NCI-H748 treated with DMSO at 0.1 percent for 48 hours (cell line): ENCODE measurements around the gene MYO9A.
"Not testable (repeated sequence)": the region's sequence is repeated elsewhere in the genome, so short reads cannot be mapped to it uniquely, and the experiment has no call there.

Source experiments
- DNase-seq: peaks from one replicate; lab custom pipeline; 2025; lab: John Stamatoyannopoulos, UW

Gene MYO9A

DNA sequence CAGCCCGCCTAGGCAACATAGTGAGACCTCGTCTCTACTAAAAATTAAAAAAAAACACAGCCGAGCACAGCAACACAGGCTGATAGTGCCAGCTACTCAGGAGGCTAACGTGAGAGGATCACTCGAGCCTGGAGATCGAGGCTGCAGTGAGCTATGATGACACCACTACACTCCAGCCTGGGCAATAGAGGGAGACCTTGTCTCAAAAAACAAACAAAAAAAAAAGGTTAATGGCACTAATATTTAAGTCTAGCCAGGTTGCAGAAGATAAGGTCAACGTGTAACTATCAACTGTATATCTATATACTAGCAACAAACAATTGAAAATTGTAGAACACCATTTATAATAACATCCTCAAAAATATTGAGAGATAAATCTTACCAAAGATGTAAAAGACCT lies 75.1 kb downstream of the MYO9A start:
- DNase-seq, result no peak

GRCh38 chr15:72042054-72042453 lies 75.9 kb downstream of the MYO9A start:
- DNase-seq, result no peak

DNA sequence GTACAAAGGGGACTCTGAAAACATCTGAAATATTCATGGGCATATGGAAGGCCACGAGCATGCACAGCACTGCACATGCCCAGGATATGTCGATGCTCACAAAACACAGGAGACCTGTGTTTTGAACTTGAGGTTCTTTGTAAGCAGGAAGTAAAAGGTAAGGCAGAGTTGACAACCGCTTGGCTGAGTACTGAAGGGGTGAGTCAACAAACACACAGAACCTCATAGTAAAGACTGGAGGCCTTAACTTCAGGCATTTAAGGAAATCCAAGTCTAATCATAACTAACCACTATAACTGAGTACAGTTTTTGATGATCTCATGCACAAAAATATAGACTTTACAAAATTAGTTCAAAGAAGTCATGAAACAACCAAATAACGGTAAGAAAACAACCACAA lies 80.6 kb downstream of the MYO9A start:
- DNase-seq, result no peak

- no peak for DNase-seq
Measured at GRCh38 chr15:72034859-72035650, 82.9 kb downstream of the MYO9A start.

- DNase-seq, result no peak
Measured at GRCh38 chr15:72034351-72034750, 83.6 kb downstream of the MYO9A start.

- no peak for DNase-seq
Measured at GRCh38 chr15:72033711-72034110, 84.2 kb downstream of the MYO9A start.

DNA sequence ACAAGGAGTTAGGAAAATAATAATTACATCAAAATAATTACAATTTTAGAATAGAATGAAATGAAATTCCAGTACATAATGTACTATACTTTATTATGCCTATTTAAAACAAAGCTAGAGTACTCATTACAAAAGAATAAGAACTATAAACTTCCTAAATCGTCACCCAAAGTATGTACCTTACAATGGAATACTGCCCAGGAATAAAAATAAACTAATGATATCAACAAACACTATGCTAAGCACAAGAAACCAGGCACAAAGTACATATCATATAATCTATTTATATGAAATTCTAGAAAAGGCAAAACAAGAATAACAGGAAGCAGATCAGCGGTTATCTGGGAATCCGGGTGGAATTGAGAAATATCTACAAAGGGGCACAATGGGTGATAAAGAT lies 84.7 kb downstream of the MYO9A start:
- DNase-seq, result no peak

DNA sequence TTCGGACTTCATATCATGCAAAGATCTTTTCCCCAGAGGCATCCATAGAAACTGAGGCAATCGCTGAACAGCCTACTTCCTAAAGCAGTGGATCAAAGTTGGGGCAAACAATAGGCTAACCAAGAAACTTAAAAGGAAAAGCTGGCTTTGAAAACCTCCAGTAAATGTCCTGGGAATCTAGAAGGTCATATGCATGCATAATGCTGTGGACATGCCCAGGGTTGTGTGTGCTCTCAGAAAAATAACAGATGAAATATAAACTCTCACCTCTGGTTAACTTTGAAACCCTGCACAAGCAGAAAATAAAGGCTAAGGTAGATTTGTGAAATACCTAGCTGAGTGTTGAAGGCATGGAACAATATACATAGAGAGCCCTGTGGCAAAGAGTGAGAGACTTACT lies 96.3 kb downstream of the MYO9A start:
- no peak for DNase-seq

DNA sequence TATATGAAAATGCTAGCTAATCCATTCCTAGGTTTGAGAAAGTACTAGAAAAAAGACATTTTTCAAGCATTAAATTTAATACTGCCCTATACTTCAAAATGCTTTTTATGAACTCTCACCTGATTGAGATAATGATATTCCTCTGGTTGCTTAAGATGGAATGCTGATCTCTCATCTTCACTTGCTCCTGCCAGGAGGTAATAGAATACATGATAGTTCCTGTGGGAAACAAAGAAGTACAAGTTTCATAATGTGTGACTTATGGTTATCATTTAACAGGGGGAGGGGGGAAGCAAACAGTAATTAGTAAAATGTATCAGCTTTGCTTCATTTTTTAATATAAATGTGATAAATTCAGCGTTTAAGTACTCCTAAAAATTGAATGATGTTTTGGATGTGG lies 97.2 kb downstream of the MYO9A start:
- no peak for DNase-seq

GRCh38 chr15:72014555-72014954 lies 103.4 kb downstream of the MYO9A start:
- not testable (repeated sequence) for DNase-seq

- DNase-seq, result no peak
Measured at GRCh38 chr15:72013703-72014102, 104.2 kb downstream of the MYO9A start.

DNA sequence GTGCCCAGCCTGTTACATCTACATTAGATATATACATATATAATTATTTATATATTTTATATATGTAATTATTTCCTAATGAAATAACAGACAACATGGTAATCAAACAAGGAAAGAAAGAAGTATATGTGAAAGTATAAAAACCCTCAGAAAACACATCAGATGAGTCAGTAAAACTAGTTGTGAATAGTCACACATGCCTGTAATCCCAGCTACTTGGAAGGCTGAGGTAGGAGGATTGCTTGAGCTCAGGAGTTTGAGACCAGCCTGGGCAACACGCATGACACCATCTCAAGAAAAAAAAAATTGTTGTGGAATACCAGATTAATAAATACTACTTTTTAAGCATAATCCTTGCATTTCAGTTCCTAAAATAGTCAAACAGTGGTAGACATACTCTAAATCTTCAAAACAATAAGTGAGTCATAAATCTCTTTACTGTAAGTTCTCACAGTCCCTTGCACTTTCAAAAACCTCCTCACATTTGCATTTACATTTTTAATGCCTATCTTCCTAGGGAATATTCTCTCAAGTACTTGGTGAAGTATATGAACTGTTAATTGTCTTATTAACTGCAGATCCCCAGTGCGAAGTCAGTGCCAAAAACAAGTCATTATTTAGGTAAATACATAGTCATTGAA lies 106.5 kb downstream of the MYO9A start:
- DNase-seq, result no peak

DNA sequence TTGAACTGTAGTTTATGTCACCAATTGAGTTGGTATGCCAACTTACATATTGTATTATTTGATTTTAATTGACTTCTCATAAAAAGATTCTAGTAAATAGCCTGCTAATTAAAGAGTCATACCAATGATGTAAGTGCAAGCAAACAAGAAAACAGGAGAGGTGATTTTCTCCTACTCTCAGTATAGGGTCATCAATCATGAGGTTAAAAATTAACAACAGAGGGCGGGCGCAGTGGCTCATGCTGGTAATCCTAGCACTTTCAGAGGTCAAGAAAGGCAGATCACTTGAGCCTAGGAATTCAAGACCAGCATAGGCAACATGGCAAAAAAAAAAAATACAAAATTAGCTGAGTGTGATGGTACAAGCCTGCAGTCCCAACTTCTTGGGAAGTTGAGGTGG lies 108.7 kb downstream of the MYO9A start:
- no peak for DNase-seq

- DNase-seq, result no peak
Measured at GRCh38 chr15:72006382-72006781, 111.6 kb downstream of the MYO9A start.

- no peak for DNase-seq
Measured at GRCh38 chr15:72005483-72005882, 112.5 kb downstream of the MYO9A start.

- no peak for DNase-seq
Measured at GRCh38 chr15:71999807-72000206, 118.1 kb downstream of the MYO9A start.

GRCh38 chr15:71998717-71999116 lies 119.2 kb downstream of the MYO9A start:
- not testable (repeated sequence) for DNase-seq

DNA sequence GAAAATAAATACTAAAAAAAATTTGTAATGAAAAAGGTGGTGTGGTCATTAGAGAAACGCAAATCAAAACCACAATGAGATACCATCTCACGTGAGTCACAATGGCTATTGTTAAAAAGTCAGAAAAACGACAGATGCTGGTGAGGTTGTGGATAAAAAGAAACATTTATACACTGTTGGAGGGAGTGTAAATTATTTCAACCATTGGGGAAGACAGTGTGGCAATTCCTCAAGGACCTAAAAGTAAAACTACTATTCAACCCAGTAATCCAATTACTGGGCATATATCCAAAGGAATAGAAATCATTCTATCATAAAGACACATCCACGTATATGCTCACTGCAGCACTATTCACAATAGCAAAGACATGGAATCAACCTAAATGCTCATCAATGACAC lies 120.3 kb downstream of the MYO9A start:
- DNase-seq, result no peak

DNA sequence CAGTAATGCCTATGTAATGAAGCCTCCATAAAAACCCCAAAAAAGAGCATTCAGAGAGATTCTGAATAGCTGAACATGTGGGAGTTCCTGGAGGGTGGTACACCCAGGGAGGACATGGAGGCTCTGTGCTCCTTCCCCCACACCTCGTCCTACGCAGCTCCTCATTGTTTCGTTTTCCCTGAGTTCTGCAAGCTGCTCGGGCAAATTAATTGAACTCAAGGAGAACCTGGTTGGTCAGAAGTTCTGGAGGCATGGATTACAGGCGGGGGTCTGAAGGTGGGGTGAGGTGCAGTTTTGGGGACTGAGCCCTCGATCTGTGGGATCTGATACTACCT lies 142.2 kb downstream of the MYO9A start:
- no peak for DNase-seq

GRCh38 chr15:71974211-71974610 lies 143.7 kb downstream of the MYO9A start:
- DNase-seq, result no peak

GRCh38 chr15:71973366-71973765 lies 144.6 kb downstream of the MYO9A start:
- no peak for DNase-seq

DNA sequence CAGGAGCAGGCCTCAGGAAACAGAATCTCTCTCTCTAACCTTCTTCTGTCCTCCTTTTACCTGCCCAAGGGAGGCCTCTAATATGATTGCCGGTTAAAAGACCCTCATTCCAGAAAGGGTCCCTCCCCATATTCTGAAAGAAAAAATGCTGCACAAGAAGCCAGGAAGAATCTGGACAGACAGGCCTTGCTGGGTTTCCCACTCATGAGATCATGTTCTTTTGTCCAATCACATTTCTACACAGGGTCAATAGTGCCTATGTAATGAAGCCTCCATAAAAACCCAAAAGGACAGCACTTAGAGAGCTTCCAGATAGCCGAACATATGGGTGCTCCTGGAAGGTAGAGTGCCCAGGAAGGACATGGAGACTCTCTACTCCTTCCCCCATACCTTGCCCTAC lies 146.0 kb downstream of the MYO9A start:
- DNase-seq, result no peak

DNA sequence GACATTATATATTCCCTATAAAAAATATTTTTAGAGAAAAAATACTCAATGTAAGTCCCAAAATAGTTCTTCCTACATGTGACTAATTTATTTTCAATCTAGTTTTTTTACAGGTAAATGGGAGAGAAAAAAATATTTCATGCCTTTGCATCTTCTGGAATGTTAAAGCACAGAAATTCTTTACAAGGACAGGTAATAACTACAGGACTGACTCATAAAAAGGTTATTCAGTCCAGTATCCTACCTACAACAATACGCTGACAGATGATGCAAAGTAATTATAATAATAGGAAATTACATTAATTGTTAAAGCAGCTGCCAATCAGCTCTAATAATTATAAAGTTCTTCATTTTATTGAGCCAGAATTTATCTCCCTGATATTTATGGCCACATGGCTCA lies 147.5 kb downstream of the MYO9A start:
- DNase-seq, result no peak

DNA sequence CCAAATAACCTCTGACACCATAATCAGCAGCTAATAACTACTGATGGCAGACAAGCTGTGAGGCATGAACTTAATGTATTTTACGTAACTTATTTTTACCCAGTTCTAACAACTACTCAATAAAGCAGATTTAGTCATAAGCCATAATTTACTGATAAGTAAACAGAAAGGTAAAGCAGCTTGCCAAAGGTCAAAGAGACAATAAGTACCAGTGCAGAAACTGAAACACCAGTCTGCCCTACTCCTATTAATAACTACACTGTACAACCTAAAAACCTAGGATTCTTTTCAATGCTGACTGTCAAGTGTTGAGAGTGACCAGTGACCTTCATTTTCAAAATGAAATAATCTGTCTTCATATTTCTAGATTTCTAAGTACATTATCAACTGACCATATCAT lies 155.4 kb downstream of the MYO9A start:
- no peak for DNase-seq
